AG08395 (cell line): ENCODE results near the gene GRIK4.

Experiments
- DNase-seq: peaks from one replicate; pipeline ENCODE4 v3.0.0; 2012; ENCODE audit warnings: mixed read lengths, low spot score

The GRIK4 gene

DNA sequence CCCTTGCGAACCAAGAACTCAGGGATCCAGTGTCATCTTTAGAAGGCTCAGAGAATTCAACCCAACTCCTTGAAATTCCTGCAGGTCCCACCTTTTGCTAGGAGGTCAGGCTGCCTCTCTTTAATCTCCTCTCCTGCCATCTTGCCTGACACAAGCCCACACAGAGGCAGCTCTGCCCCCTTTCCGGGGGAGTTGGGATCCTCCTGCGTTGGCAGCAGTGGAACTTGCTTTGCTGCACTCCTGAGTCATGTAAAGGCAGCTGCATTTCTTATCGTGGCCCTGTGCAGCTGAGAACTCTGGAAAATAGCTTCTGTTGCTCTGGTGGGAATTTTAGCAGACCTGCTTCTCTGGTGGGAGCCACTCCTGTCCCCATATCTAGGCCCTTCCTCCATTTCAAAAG is 370.0 kb downstream of the GRIK4 start:
- DNase-seq: no peak

DNA sequence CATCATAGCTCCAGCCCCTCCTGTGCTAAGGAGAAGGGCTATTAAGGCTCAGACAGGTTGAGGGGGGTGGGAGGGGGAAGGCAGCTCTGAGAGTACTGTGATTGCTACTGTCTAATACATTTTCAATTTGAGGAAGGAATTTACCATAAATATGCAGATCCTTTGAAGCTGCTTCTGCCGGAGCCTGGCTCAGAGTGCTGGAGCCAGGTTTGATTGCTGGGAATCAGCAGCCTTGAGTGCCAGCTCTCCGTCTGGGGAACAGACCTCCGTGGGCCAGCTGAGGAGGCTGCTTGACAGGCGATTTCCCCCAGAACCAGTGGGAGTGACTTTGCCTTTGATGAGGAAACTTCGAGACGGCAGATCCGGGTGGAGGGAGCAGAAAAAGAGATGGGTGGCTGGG is 370.6 kb downstream of the GRIK4 start:
- DNase-seq: no peak

DNA sequence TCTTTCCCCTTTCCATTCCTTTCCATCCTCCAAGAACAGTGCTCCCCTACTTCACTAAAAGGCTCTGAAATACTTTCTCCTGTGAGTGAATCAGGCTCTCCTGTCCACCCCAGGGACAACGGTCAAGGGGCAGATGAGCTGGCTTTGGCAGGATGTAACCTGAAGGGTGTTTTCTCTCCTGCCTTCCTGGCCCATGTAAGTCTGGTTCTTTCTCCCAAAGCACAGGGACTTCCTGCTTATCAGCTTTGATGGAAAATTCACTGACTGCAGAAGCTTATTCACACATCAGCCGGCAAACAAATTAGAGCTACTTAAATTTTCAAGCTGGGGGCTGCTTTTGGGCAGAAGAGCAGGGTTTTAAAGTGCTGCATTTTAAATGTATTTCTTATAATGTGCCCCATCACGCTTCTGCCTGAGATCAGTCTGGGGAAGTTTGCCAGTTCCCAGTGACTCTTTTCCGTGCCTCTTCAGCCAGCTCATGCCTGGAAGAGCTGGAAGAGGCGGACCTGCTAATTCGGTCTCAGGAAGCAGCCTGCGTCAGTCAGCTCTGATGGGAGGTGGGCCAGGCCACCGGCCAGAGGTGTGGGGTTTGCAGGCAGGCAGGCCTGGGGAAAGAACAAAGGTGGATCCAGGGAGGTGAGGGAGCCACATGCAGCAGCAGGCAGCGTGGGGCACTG is 372.0 kb downstream of the GRIK4 start:
- DNase-seq: peak; percentile 78

DNA sequence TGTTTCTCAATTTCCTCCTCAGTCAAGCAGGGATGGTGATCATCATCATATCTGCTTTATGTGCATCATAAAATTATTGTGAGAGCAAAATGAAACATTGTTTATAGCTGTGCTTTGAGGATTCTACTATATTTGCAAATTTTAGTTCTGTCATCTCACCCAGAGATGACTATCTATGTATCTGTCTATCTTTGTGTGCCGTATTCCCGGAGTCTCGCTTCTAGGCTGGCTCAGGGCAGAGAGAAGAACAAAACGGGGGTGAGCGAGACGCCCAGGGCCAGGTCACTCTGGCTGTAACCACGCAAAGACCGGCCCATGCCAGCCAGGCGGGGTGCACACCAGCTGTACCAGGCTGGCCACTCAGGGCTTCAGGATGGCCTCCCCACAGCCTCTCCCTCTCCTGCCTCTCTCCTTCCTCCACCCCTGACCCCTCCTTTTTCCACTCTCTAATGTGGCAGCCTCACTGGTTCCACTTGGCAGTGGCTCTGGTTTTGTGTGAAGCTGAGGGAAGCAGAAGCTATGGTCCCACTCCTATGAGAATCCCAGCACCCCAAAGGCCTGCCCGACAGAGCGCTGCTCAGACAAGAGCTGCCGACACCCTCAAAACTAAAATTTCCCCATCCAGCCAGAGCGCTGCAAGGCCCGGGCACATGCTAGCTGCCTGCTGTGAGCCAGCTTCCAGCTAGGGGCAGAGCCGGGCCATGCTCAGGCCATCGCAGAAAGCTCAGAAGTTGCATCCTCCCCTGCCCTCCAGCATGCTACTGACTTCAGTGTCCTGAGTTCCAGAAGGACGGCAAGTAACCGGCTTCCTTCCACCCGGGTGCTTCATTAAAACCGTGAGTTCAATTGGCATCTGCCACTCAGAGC is 372.8 kb downstream of the GRIK4 start:
- DNase-seq: no peak

DNA sequence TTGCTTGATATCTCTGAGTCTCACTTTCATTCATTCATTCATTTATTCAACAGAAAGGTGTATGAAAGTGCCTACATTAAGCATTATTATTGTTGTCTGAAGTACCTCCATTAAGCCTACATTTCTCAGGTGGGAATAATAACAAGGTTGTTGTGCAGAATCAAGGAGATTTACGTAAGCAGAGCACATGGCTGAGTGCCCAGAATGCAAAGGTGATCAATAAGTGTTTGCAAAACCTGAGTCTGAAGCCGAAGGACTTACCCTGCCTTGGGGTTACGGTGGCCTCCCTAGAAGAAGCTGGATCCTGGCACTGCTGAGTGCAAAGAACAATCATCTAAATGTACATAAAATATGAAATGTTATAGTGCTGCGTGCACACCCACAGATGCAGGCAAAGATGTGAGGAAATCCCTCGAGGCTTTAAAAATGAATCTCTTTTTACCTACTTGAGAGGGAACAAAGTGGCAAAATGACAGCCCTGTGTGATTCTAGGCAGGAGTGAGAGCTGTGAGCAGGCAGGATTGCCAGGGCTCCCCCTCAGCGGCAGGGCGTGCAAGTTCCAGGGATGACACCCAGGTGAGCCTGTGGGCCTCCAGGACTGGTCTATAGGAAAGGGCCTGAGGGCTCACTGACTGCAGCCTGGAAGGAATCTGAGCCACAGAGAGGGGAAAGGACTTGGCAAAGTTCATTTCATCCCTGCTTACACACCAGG is 379.2 kb downstream of the GRIK4 start:
- no peak for DNase-seq

DNA sequence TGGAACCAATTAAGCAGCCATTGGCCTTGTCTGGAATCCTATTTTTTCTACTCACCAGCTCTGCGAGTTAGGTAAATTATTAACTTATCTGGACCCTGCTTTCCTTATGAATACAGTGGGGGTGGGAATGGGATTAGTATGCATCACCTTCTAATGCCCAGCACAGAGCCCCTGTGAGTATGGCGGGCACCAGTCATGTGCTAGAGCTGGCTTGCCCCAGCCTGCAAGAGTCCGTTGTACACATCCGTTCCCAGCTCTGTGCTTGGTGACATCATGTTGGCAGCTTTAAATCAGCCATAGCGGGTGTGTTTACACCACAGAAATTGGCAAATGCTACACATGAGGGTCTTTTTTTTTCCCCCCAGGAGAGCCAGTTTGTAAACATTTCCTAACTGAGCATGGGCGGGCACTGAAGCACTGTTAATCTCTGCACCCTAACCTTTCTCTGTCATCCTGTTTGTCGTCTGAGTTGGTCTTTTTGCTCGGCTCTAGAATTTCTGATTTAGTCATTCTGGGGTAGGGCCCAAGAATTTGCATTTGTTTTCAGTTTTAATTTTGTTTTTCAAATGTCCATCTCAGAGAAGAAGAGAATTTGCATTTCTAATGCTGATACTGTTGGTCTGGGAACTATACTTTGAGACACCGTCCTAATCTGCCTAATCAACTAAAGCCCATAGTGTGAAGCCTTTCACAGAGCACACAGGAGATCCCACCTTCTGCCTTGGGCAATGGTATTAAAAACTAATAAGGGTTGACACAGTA is 382.1 kb downstream of the GRIK4 start:
- DNase-seq: no peak

DNA sequence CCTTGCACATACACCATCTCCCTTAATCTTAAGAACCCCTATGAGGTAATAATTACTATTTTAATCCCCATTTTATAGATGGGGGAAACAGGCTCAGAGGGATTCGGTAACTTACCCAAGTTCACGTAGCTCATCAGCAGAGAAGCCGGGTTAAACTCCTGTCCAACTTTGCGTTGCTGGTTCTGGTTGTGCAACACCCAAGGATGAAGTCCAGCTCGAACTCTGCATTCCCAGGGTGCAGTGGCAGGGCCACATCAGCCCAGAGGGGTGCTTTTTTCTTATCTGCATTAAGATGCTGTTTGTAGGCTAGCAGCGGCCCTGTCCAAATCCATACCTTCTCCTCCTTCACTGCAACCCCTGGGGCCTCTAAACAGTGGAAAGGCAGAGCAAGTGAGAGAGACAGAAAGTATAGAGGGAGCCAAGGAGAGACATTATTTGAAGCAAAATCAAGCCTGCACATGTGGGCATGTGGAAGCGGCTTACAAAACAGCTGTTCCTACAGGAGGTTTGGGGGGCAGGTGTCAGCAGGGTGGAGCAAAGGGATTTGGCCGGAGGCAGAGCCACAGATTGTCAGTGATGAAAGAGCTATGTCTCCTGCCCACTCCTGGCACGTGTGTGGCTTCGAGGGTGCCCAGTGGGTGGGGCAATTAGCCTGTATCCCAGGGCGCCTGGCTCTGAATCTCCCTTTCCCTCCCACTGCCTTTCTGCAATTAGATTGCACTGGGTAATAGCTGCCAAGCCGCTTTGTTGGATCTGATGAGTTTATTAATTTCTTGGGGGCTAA is 382.8 kb downstream of the GRIK4 start:
- DNase-seq: no peak

DNA sequence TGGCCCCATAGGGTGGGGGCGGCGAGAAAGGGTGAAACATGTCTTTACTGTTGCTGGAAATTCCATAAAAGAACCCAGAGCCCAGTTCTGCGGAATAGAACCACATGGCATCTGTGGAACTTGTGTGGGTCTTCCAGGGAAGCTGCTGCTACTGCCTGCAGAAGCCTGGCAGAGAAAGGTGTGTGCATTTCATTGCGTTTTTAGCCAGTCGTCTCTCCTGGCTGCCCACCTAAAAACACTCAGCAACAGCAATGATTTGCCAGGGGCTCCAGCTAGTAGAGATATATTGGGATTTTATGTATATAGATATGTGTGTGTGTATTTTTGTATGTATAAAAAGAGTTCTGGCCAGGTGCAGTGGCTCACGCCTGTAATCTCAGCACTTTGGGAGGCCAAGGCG is 385.1 kb downstream of the GRIK4 start:
- no peak for DNase-seq

DNA sequence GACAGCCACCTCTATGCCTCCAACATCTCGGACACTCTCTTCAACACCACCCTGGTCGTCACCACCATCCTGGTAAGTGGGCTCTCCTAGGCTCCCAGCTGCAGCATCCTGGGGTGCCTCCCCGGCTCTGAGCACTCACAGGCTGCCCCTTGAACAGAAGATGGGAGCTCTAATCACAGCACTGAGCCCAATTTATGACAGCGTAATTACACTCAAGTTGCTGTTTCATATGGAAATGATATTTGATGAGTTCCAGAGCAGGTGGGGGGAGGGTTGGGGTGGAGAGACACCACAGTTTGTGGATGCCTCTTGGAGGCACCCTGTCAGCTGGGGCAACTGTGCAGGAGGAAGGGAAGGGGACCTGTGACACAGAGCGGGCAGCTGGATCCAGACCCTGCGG is 387.0 kb downstream of the GRIK4 start:
- DNase-seq: no peak

DNA sequence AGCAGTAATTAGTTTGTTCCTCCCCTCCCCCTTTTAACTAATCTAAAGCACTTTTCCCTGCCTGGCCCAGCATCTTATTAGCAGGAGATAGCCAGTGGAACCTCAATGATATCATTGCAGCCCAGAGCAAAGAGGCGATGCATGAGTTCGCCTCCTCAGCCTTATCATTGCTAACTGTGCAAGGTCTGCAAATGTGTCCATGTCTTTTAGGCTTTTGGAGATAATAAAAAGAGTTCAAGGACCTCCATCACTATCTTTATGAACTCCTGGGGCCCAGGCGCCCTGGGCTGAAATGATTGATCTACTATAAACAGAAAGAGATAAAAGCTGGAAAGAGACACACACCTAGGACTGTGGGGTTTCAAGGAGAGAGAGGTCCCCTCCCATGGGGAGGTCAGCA is 388.2 kb downstream of the GRIK4 start:
- no peak for DNase-seq

DNA sequence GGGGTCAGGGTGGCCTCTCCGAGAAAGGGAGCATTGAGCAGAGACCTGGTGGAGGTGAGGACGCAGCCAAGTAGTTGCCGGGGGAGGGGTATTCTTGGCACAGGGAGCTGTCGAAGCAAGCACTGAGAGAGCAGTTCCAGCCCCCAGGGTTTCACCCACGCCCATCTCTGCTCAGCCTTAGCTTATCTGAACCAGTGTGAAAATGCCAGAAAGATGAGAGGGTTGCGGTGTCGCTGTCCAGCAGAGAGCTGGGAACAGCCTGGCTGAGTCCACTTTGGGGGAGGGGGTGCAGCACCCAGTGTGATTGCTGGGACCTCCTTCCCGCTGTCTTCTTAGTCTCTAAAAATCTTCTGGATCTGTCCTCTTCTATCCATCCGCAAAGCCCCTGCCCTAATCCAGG is 389.1 kb downstream of the GRIK4 start:
- DNase-seq: no peak

DNA sequence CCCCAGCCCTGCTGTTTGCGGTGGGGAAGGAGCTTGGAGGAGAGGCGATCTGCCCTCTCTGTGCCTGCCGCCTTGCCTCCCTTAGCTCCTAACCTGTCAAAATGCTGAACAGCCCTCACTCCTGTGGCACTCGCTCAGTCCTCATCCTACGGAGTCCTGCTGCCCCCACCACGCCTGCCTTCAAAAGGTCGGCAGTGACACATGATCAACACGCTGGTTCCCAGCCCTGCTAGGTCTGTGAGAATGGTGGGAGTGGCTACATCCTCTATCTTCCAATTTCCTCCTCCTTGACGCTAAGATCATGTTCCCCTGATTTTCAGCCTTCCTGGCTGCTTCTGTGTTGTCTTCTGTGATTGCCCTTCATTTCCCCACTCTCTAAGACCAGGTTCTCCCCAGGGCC is 392.1 kb downstream of the GRIK4 start:
- DNase-seq: no peak

DNA sequence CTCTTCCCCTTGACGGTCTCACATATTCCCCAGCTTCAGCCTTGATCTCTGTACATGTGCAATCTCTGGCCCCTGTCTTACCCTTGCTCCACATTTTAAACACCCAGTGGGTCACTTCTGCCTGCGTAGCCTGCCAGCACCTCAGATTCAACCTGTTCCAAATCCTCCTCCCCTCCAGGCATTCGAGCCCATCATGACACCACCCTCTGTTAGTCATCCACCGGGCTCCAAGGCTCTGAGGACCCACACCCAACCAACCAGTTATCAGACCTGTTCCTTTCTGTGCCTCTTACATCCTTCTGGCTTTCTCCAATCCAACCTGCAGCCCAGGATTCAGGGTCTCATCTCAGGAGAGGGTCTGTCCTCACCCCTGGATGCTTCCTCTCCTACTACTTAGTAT is 392.6 kb downstream of the GRIK4 start:
- DNase-seq: no peak

DNA sequence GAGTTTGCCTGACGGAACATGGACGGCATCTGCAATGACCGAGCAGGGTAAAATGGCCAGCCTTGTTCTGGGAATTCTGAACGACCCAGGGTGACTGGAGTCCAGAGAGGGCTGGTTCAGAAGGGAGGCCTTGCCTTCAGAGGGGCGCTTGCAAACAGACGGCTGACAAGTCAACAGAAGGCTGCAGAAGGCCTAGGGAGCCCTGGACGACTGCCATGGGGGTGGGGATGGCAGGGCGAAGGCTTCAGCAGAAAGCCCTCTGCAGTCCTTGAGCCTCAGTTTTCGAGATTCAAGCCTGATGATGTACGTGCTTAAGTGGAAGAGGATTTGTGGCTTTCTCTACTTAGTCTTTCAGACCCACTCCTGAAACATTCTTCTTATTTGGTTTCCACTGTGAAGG is 395.2 kb downstream of the GRIK4 start:
- DNase-seq: no peak

DNA sequence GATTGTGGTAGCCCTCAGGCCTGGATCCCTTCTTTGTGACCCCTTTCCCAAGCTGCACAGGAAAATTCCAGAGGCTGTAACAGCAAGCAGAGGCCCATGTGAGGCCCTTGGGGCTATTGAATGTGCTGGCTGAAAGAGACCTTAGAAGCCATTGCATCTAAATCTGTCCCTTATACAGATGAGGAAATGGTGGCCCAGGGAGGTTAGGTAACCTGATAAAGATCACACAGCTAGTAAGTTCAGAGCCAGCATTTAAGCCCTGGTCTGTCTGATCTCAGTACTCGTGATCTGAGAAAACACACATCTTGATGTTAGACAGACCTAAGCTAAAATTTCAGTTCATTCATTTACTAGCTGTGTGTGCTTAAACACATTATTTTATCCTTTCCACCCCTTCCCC is 396.4 kb downstream of the GRIK4 start:
- DNase-seq: no peak

DNA sequence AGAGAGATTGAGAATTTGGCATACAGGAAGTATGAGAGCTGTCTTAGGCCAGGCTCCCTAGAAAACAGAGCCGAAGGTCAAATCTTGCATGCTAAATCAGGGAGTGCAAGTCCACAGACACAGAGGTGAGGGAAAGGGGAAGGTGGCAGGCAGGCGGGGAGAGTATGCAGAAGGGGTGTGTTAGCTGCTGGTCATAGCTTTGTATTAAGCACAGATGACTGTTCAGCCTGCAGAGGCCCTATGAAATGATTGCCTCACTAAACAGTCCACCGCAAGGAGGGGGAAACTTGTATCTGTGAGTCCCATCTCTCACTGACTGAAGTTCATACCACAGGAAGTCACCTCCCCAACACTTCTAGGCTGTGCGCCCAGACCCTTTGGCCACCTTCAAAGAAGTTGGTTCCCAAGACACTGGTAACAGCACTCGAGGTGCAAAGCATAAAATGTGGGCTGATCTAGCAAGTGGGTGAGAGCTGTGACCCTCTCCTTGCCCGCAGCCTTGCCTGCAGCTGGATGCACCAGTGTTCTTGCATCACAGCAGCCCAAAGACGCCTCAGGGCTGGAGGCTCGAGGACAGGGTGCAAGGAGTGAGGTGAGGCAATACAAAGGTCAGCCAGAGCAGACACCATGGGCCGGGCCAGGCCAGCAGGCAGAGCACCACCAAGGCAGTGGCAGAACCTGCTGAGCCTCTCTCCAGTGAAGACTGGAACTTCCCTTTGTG is 397.1 kb downstream of the GRIK4 start:
- no peak for DNase-seq

DNA sequence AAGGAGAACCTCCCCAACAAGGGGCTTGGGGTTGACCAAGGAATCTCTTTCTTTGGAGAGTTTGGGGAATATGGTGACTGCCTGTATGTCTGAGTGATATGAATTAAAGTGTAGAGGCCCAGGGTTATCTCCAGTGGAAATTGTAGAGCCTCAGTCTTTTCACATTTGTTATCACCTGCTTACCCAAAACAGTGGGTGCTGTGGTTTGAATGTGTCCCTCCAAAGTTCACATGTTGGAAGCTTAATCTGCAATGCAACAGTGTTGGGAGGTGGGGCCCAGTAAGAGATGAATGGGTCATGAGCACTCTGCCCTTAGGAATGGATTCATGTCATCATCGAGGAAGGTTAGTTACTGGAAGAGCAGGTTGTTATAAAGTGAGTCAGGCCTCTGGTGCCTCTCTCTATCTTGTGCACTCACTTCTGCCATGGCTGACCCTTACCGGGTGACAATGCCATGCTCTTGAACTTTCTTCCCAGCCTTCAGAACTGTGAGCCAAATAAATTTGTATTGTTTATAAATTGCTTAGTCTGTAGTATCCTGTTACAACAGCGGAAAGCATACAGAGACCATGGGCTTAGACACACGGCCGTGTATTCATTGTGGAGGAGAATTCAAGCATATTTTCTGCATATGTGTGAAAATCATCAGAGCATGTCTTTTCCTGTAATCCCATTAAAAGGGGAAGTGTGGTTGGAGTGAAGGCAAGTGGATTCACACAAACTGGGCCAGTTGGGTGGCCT is 398.3 kb downstream of the GRIK4 start:
- no peak for DNase-seq

DNA sequence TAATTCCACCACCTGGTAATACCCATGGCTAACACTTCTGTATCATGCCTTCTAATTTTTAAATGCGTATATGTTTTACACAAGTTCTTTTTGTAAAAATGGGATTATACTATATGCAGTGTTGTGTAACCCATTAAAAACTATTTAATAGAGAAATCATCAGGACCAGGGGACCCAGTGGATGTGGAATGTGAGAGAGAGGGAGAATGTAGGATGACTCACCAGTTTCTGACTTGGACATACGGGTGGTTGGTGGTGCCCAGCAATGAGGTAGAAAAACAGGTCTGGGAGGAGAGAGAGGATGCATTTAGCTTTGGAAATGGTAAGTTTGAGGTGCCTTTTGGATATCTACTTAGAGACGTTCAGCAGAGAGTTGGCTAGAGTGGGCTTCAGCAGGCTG is 400.4 kb downstream of the GRIK4 start:
- DNase-seq: no peak

DNA sequence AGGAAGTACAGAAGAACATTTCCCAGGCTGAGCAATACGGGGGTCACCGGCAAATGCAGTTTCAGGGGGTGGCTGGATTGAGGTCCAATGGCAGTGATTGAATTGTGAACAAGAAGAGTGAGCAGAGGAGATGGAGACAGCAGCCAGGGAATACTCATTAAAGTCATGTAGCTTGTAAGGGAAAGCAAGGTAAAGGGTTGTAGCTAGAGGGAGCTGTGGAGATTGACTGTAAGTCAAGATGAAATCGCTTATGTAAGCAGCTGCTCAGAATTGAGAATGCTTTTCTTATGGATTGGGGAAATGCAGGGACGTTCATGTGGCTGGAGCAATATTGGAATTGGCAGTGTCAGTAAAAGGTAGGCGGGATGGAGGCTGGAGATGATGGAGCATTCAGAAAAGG is 401.0 kb downstream of the GRIK4 start:
- peak; percentile 48 for DNase-seq

DNA sequence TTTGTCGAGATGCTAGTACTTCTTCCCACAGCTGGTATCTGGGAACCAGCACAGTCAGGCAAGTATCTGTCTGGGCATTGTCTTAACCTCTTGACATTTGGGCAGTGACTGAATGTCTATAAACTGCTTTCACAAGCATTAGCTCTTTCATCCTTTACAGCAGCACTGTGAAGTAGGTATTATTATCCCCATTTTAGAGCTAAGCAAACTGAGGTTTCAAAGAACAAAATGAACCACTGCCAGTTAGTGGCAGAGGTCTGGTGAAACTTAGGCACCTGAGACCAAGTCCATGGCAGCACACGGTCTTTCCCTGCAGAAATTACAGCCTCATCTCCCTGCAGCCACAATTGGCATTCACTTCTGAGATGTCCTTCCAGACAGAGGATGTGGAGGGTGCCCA is 401.4 kb downstream of the GRIK4 start:
- no peak for DNase-seq
